Gastrocnemius medialis (tissue), 4 donors: ENCODE data around the gene MYRIP. TPM values are rescaled to one million over a fixed set of nuclear protein-coding genes. Genes with fewer than 3 reads are reported as not detected.
"Not testable (repeated sequence)": the region's sequence is repeated elsewhere in the genome, so short reads cannot be mapped to it uniquely, and the experiment has no call there.

ENCODE experiments used
- ATAC-seq, 2 donors: fragments of 150-250 bp; one replicate each; pipeline ENCODE4 v1.9.1; 2016
- DNase-seq, 2 donors: peaks; one replicate each; pipeline ENCODE4 v3.0.0-alpha.2; 2019
- H3K27ac ChIP-seq, 4 donors: fragments of 200-600 bp; sonication (generic); 1 replicate in 1 of 4; 2 replicates in 3 of 4; pipeline ENCODE4 v1.5.1; 2016 to 2018; ENCODE audit warnings: mild to moderate bottlenecking in 2 of 4, moderate library complexity in 1 of 4
- H3K27me3 ChIP-seq, 3 donors: fragments of 200-600 bp; sonication (generic) in 2 of 3; 1 replicate in 1 of 3; 2 replicates in 2 of 3; pipeline versions ENCODE4 v1.5.1 to v1.6.0; 2016 to 2019; ENCODE audit warnings: mild to moderate bottlenecking in 1 of 3, moderate library complexity in 1 of 3
- H3K36me3 ChIP-seq, 2 donors: fragments of 200-600 bp; sonication (generic) in 1 of 2; one replicate each; pipeline ENCODE4 v1.5.1; 2017 to 2018
- H3K4me1 ChIP-seq, 2 donors: fragments of 200-600 bp; sonication (generic) in 1 of 2; one replicate each; pipeline ENCODE4 v1.5.1; 2016 to 2017; ENCODE audit warnings: mild to moderate bottlenecking in 2 of 2
- H3K4me3 ChIP-seq, 4 donors: fragments of 200-600 bp; sonication (generic) in 3 of 4; 1 replicate in 1 of 4; 2 replicates in 3 of 4; pipeline ENCODE4 v1.5.1; 2016 to 2019; ENCODE audit warnings: mild to moderate bottlenecking in 2 of 4
- H3K9me3 ChIP-seq, 3 donors: fragments of 200-600 bp; sonication (generic) in 2 of 3; 1 replicate in 1 of 3; 2 replicates in 2 of 3; pipeline ENCODE4 v1.5.1; 2016 to 2019
- CTCF ChIP-seq, 5 experiments: fragments of 450-650 bp in 3 of 5; fragments of 200-600 bp in 2 of 5; sonication (generic) in 2 of 5; IDR thresholded peaks in 4 of 5; conservative IDR thresholded peaks in 1 of 5; 1 replicate in 4 of 5; 2 replicates in 1 of 5; pipeline ENCODE4 v1.5.1; 2016 to 2019; ENCODE audit warnings: antibody characterized with exemption in 5 of 5, mild to moderate bottlenecking in 3 of 5, moderate library complexity in 3 of 5
- POLR2A ChIP-seq, 2 donors: fragments of 450-650 bp; IDR thresholded peaks; one replicate each; pipeline ENCODE4 v1.6.1; 2017; ENCODE audit warnings: antibody characterized with exemption in 2 of 2, mild to moderate bottlenecking in 2 of 2, moderate library complexity in 2 of 2
- in situ Hi-C, 4 donors: fragments of 200-750 bp; cut with MboI; loops; one replicate each; pipeline versions ENCODE4 v1.15.0 to v1.8.0; 2017; ENCODE audit warnings: low sequenced_read_pairs in 4 of 4
- intact Hi-C: fragments of 100-400 bp; cut with DNase I; formaldehyde crosslinking; loops from one replicate; pipeline ENCODE4 v1.15.1; 2023; ENCODE audit warnings: low total_unique reads
- total RNA-seq, 4 donors: library from RNA; depleted of rRNA; stranded (reverse); fragments of >200 nt; gene quantifications; one replicate each; pipeline versions ENCODE4 v1.1.0 to v1.2.3, GENCODE V29; 2016

MYRIP gene
- total RNA-seq, 4 donors from 2014 or later = 0.66 to 1.9 (median 1.5) TPM

- Histone ChIP-seq H3K4me3 (no peak overlapping the region), H3K36me3 (no peaks in the 10 kb centered on the region), H3K9me3 (no peaks in the 10 kb centered on the region), H3K4me1 (no peaks in the 10 kb centered on the region), H3K27ac (no peak overlapping the region), H3K27me3 (no peaks in the 10 kb centered on the region)
- DNase-seq (no peak), ATAC-seq (no peak)
- in situ Hi-C loops (no loop called here), intact Hi-C loops (no loop called here)
- TF ChIP-seq POLR2A (IDR thresholded peaks at IDR 0.05) = no peak
Observed at GRCh38 chr3:40079847-40080240, 270.4 kb downstream of the MYRIP start.

GRCh38 chr3:40083066-40083465, 273.7 kb downstream of the MYRIP start:
- Histone ChIP-seq H3K4me3 (no peak overlapping the region), H3K9me3 (no peaks in the 10 kb centered on the region), H3K27ac (no peak overlapping the region), H3K27me3 (no peaks in the 10 kb centered on the region), H3K36me3 (no peaks in the 10 kb centered on the region), H3K4me1 (no peaks in the 10 kb centered on the region)
- no peak for ATAC-seq
- TF ChIP-seq CTCF (IDR thresholded peaks at IDR 0.05 in 4 of 5, conservative IDR thresholded peaks at IDR 0.05 in 1 of 5) (no peak), POLR2A (IDR thresholded peaks at IDR 0.05) (no peak)
- DNase-seq = no peak
- intact Hi-C loops (no loop called here), in situ Hi-C loops (no loop called here)

GRCh38 chr3:40084424-40084823, 275.0 kb downstream of the MYRIP start:
- H3K36me3 ChIP-seq, H3K4me3 ChIP-seq, intact Hi-C loops, H3K27ac ChIP-seq, ATAC-seq, H3K27me3 ChIP-seq, H3K4me1 ChIP-seq, in situ Hi-C loops, H3K9me3 ChIP-seq, DNase-seq: not testable (repeated sequence)

- Histone ChIP-seq H3K27me3 (no peaks in the 10 kb centered on the region), H3K36me3 (no peaks in the 10 kb centered on the region), H3K4me1 (no peaks in the 10 kb centered on the region), H3K9me3 (no peaks in the 10 kb centered on the region), H3K27ac (no peak overlapping the region), H3K4me3 (no peak overlapping the region)
- in situ Hi-C loops (no loop called here), intact Hi-C loops (no loop called here)
- DNase-seq = no peak
- TF ChIP-seq POLR2A (IDR thresholded peaks at IDR 0.05) (no peak), CTCF (IDR thresholded peaks at IDR 0.05 in 4 of 5, conservative IDR thresholded peaks at IDR 0.05 in 1 of 5) (no peak)
- ATAC-seq = no peak
Observed at GRCh38 chr3:40086890-40087883, 277.8 kb downstream of the MYRIP start.

- Histone ChIP-seq H3K4me1 (no peaks in the 10 kb centered on the region), H3K9me3 (no peaks in the 10 kb centered on the region), H3K4me3 (no peak overlapping the region), H3K27me3 (no peaks in the 10 kb centered on the region), H3K27ac (no peak overlapping the region), H3K36me3 (no peaks in the 10 kb centered on the region)
- ATAC-seq (no peak), DNase-seq (no peak)
- TF ChIP-seq CTCF (IDR thresholded peaks at IDR 0.05 in 4 of 5, conservative IDR thresholded peaks at IDR 0.05 in 1 of 5) (no peak), POLR2A (IDR thresholded peaks at IDR 0.05) (no peak)
- intact Hi-C loops = no loop called here
- in situ Hi-C loops = no loop called here
Observed at GRCh38 chr3:40088527-40089170, 279.2 kb downstream of the MYRIP start.
